HAP-1 (cell line): ENCODE data around the gene TNNI2.
"Not testable (repeated sequence)": the region's sequence is repeated elsewhere in the genome, so short reads cannot be mapped to it uniquely, and the experiment has no call there.

ENCODE experiments used
- DNase-seq, 2 experiments: peaks; one replicate each; pipeline ENCODE4 v3.0.0-alpha.2; 2016 to 2020; ENCODE audit warnings: low spot score in 2 of 2
- H3K27me3 ChIP-seq: fragments of 250-450 bp; sonication (Bioruptor Pico); 2 replicates; pipeline ENCODE4 v1.5.1; 2020; ENCODE audit warnings: low read depth, mild to moderate bottlenecking, moderate library complexity
- H3K36me3 ChIP-seq: fragments of 250-450 bp; sonication (Bioruptor Pico); replicated peaks from 2 replicates; pipeline ENCODE4 v1.5.1; 2020; ENCODE audit warnings: mild to moderate bottlenecking
- H3K4me1 ChIP-seq: fragments of 250-450 bp; sonication (Bioruptor Pico); 2 replicates; pipeline ENCODE4 v1.5.1; 2020; ENCODE audit warnings: mild to moderate bottlenecking
- H3K4me3 ChIP-seq: fragments of 250-450 bp; sonication (Bioruptor Pico); 2 replicates; pipeline ENCODE4 v1.5.1; 2020; ENCODE audit warnings: mild to moderate bottlenecking, moderate library complexity
- H3K9me3 ChIP-seq: fragments of 250-450 bp; sonication (Bioruptor Pico); 2 replicates; pipeline ENCODE4 v1.5.1; 2020; ENCODE audit warnings: mild to moderate bottlenecking, moderate library complexity
- in situ Hi-C: fragments of 300-500 bp; cut with MboI; formaldehyde crosslinking; loops from 3 replicates; pipeline ENCODE4 v1.14.3; 2020; ENCODE audit warnings: low sequenced_read_pairs, inconsistent platforms, mixed read lengths

Gene TNNI2

GRCh38 chr11:1869427-1870325, 30.9 kb downstream of the TNNI2 start:
- no peaks in the 10 kb centered on the region for H3K9me3 ChIP-seq
- peaks cover 26% of the 10 kb centered on the region; the same call in 1 of the 2 replicates for H3K27me3 ChIP-seq
- no peaks in the 10 kb centered on the region for H3K4me1 ChIP-seq
- H3K36me3 ChIP-seq = no peaks in the 10 kb centered on the region
- in situ Hi-C loops = loop anchor here (25.0 kb wide), 1 partner anchor 293 kb away; the partner anchor contains the start of genes INS and TH
- no peak for DNase-seq
- no peak overlapping the region for H3K4me3 ChIP-seq

GRCh38 chr11:1870326-1870696, 31.5 kb downstream of the TNNI2 start:
- in situ Hi-C loops = loop anchor here (25.0 kb wide), 1 partner anchor 292 kb away; the partner anchor contains the start of genes INS and TH
- Histone ChIP-seq H3K4me3 (no peak overlapping the region), H3K27me3 (peaks cover 26% of the 10 kb centered on the region; the same call in 1 of the 2 replicates), H3K36me3 (no peaks in the 10 kb centered on the region), H3K9me3 (no peaks in the 10 kb centered on the region), H3K4me1 (no peaks in the 10 kb centered on the region)
- no peak for DNase-seq

- in situ Hi-C loops = loop anchor here (25.0 kb wide), 1 partner anchor 291 kb away; the partner anchor contains the start of genes INS and TH
- H3K4me3 ChIP-seq = no peak overlapping the region
These were observed 32.1 kb downstream of the TNNI2 start for GRCh38 chr11:1870721-1871466.

GRCh38 chr11:1871531-1871930, 32.8 kb downstream of the TNNI2 start:
- Histone ChIP-seq H3K9me3 (no peaks in the 10 kb centered on the region), H3K27me3 (peaks cover 26% of the 10 kb centered on the region; the same call in 1 of the 2 replicates), H3K4me1 (no peaks in the 10 kb centered on the region), H3K36me3 (no peaks in the 10 kb centered on the region), H3K4me3 (no peak overlapping the region)
- in situ Hi-C loops = loop anchor here (25.0 kb wide), 1 partner anchor 291 kb away; the partner anchor contains the start of genes INS and TH
- no peak for DNase-seq

More at GRCh38 chr11:1870721-1871466, 32.1 kb downstream of the TNNI2 start:
- Histone ChIP-seq H3K9me3 (no peaks in the 10 kb centered on the region), H3K36me3 (no peaks in the 10 kb centered on the region), H3K27me3 (peaks cover 26% of the 10 kb centered on the region; the same call in 1 of the 2 replicates), H3K4me1 (no peaks in the 10 kb centered on the region)
- no peak for DNase-seq

- no peak overlapping the region for H3K4me3 ChIP-seq
- no peaks in the 10 kb centered on the region for H3K4me1 ChIP-seq
- H3K27me3 ChIP-seq = peaks cover 26% of the 10 kb centered on the region; the same call in 1 of the 2 replicates
- no peaks in the 10 kb centered on the region for H3K36me3 ChIP-seq
- DNase-seq = no peak
- H3K9me3 ChIP-seq = no peaks in the 10 kb centered on the region
- in situ Hi-C loops = loop anchor here (25.0 kb wide), 1 partner anchor 290 kb away; the partner anchor contains the start of genes INS and TH
These were observed 33.6 kb downstream of the TNNI2 start for GRCh38 chr11:1872267-1872985.

GRCh38 chr11:1873048-1873812, 34.4 kb downstream of the TNNI2 start:
- DNase-seq = no peak
- no peaks in the 10 kb centered on the region for H3K36me3 ChIP-seq
- no peaks in the 10 kb centered on the region for H3K9me3 ChIP-seq
- peaks cover 26% of the 10 kb centered on the region; the same call in 1 of the 2 replicates for H3K27me3 ChIP-seq
- in situ Hi-C loops = loop anchor here (25.0 kb wide), 1 partner anchor 289 kb away; the partner anchor contains the start of genes INS and TH
- H3K4me1 ChIP-seq = no peaks in the 10 kb centered on the region
- no peak overlapping the region for H3K4me3 ChIP-seq

- H3K36me3 ChIP-seq, H3K4me1 ChIP-seq, H3K4me3 ChIP-seq, H3K9me3 ChIP-seq, DNase-seq: not testable (repeated sequence)
- H3K27me3 ChIP-seq = peaks cover 23% of the 10 kb centered on the region; the same call in 1 of the 2 replicates
- in situ Hi-C loops = loop anchor here (25.0 kb wide), 1 partner anchor 289 kb away; the partner anchor contains the start of genes INS and TH
These were observed 35.0 kb downstream of the TNNI2 start for GRCh38 chr11:1873813-1874150.

- not testable (repeated sequence) for H3K36me3 ChIP-seq, H3K4me3 ChIP-seq, H3K9me3 ChIP-seq, DNase-seq, H3K4me1 ChIP-seq
- in situ Hi-C loops = loop anchor here (25.0 kb wide), 1 partner anchor 288 kb away; the partner anchor contains the start of genes INS and TH
- H3K27me3 ChIP-seq = peaks cover 19% of the 10 kb centered on the region; the same call in 1 of the 2 replicates
These were observed 35.8 kb downstream of the TNNI2 start for GRCh38 chr11:1874441-1875092.

GRCh38 chr11:1875093-1875850, 36.5 kb downstream of the TNNI2 start:
- H3K36me3 ChIP-seq = no peaks in the 10 kb centered on the region
- H3K9me3 ChIP-seq = no peaks in the 10 kb centered on the region
- in situ Hi-C loops = no loop called here
- DNase-seq = no peak
- H3K4me3 ChIP-seq = no peak overlapping the region
- no peaks in the 10 kb centered on the region for H3K4me1 ChIP-seq
- H3K27me3 ChIP-seq = peaks cover 12% of the 10 kb centered on the region; the same call in 1 of the 2 replicates

- in situ Hi-C loops, DNase-seq, H3K9me3 ChIP-seq, H3K4me3 ChIP-seq, H3K27me3 ChIP-seq, H3K4me1 ChIP-seq, H3K36me3 ChIP-seq: not testable (repeated sequence)
These were observed 37.1 kb downstream of the TNNI2 start for GRCh38 chr11:1875851-1876301.

GRCh38 chr11:1876361-1877063, 37.7 kb downstream of the TNNI2 start:
- no peaks in the 10 kb centered on the region for H3K27me3 ChIP-seq
- H3K4me1 ChIP-seq = no peaks in the 10 kb centered on the region
- DNase-seq = peak in 1 of 2 experiments; percentile 76
- in situ Hi-C loops = no loop called here
- no peaks in the 10 kb centered on the region for H3K9me3 ChIP-seq
- no peak overlapping the region for H3K4me3 ChIP-seq
- H3K36me3 ChIP-seq = no peaks in the 10 kb centered on the region
